Thoracic aorta (tissue), 2 donors: ENCODE data around the gene MLF1. TPM values are rescaled to one million over a fixed set of nuclear protein-coding genes. Genes with fewer than 3 reads are reported as not detected.

ENCODE experiments used
- ATAC-seq: fragments of 150-250 bp; one replicate; pipeline ENCODE4 v1.8.0; 2017; ENCODE audit warnings: low read depth; ENCODE audit not compliant: insufficient number of reproducible peaks, low FRiP score
- DNase-seq: peaks from one replicate; pipeline ENCODE4 v3.0.0-alpha.2; 2020; ENCODE audit warnings: low spot score
- H3K27ac ChIP-seq, 2 donors: fragments of 200-600 bp; sonication (generic); 1 replicate in 1 of 2; 2 replicates in 1 of 2; pipeline ENCODE4 v1.5.1; 2016; ENCODE audit warnings: mild to moderate bottlenecking in 2 of 2, moderate library complexity in 2 of 2
- H3K27me3 ChIP-seq: fragments of 200-600 bp; sonication (generic); replicated peaks from 2 replicates; pipeline ENCODE4 v1.6.0; 2016; ENCODE audit warnings: mild to moderate bottlenecking; ENCODE audit not compliant: insufficient read depth
- H3K36me3 ChIP-seq: fragments of 200-600 bp; sonication (generic); one replicate; pipeline ENCODE4 v1.5.1; 2016
- H3K4me1 ChIP-seq, 2 donors: fragments of 200-600 bp; sonication (generic); 1 replicate in 1 of 2; 2 replicates in 1 of 2; pipeline versions ENCODE4 v1.5.1 to v1.6.0; 2016; ENCODE audit warnings: low read depth in 2 of 2, mild to moderate bottlenecking in 1 of 2; ENCODE audit not compliant: control insufficient read depth in 1 of 2
- H3K4me3 ChIP-seq: fragments of 200-600 bp; sonication (generic); 2 replicates; pipeline ENCODE4 v1.5.1; 2016; ENCODE audit warnings: mild to moderate bottlenecking
- H3K9me3 ChIP-seq: fragments of 200-600 bp; sonication (generic); 2 replicates; pipeline ENCODE4 v1.5.1; 2016
- CTCF ChIP-seq: fragments of 200-600 bp; sonication (generic); IDR thresholded peaks from one replicate; pipeline ENCODE4 v1.5.1; 2019; ENCODE audit warnings: antibody characterized with exemption
- total RNA-seq, 2 donors: library from RNA; depleted of rRNA; stranded (reverse); fragments of >200 nt; gene quantifications; one replicate each; pipeline versions ENCODE4 v1.1.0 to v1.2.3, GENCODE V29; 2016

Gene MLF1
- total RNA-seq, 2 donors from 2014 or later: 10.7 to 12.8 TPM

GRCh38 chr3:158552124-158552523, 18.9 kb upstream of the MLF1 start:
- H3K36me3 ChIP-seq: no peaks in the 10 kb centered on the region
- no peaks in the 10 kb centered on the region for H3K27me3 ChIP-seq
- H3K9me3 ChIP-seq: no peaks in the 10 kb centered on the region
- DNase-seq (no peak), ATAC-seq (no peak)
- no peak overlapping the region for H3K27ac ChIP-seq
- no peak overlapping the region for H3K4me3 ChIP-seq
- no peaks in the 10 kb centered on the region for H3K4me1 ChIP-seq
- TF ChIP-seq CTCF: no peak

GRCh38 chr3:158559504-158559903, 11.5 kb upstream of the MLF1 start:
- H3K27ac ChIP-seq: no peak overlapping the region
- ATAC-seq: no peak
- H3K36me3 ChIP-seq: no peaks in the 10 kb centered on the region
- no peaks in the 10 kb centered on the region for H3K9me3 ChIP-seq
- no peak for DNase-seq
- no peaks in the 10 kb centered on the region for H3K4me1 ChIP-seq
- H3K27me3 ChIP-seq: no peaks in the 10 kb centered on the region
- no peak overlapping the region for H3K4me3 ChIP-seq
- TF ChIP-seq CTCF: no peak

GRCh38 chr3:158560979-158561378, 10.0 kb upstream of the MLF1 start:
- Histone ChIP-seq H3K36me3 (no peaks in the 10 kb centered on the region), H3K27ac (no peak overlapping the region), H3K9me3 (no peaks in the 10 kb centered on the region), H3K27me3 (no peaks in the 10 kb centered on the region), H3K4me3 (no peak overlapping the region), H3K4me1 (no peaks in the 10 kb centered on the region)
- TF ChIP-seq CTCF: no peak
- DNase-seq (no peak), ATAC-seq (no peak)

- ATAC-seq (no peak), DNase-seq (no peak)
- Histone ChIP-seq H3K4me3 (no peak overlapping the region), H3K36me3 (no peaks in the 10 kb centered on the region), H3K4me1 (no peaks in the 10 kb centered on the region), H3K27ac (no peak overlapping the region), H3K9me3 (no peaks in the 10 kb centered on the region), H3K27me3 (no peaks in the 10 kb centered on the region)
- TF ChIP-seq CTCF: no peak
Measured at GRCh38 chr3:158562674-158563073, 8.3 kb upstream of the MLF1 start.

DNA sequence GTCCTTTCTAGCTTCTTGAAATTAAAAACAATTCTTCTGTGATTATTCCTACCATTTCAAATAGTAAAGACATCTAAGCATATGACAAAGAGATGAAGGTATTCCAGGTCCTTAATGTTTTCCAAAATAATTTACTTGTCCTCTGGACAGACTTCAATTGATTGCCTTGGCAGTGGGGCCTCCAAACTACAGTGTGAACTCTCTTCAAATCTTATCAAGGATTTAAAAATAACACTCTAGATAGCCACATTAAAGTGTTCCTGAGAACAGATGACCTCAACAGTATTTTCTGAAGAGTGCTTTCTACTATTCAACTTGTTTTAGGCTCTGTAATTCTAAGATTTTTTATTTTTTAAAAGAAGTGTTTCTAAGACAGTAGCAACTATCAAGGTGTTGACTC, 7.9 kb upstream of the MLF1 start:
- Histone ChIP-seq H3K4me1 (no peaks in the 10 kb centered on the region), H3K36me3 (no peaks in the 10 kb centered on the region), H3K4me3 (no peak overlapping the region), H3K27ac (no peak overlapping the region), H3K9me3 (no peaks in the 10 kb centered on the region), H3K27me3 (no peaks in the 10 kb centered on the region)
- no peak for DNase-seq
- no peak for TF ChIP-seq CTCF
- ATAC-seq: no peak
